H9 (cell line): Measurements from ENCODE around the gene PRR3. TPM values are rescaled to one million over a fixed set of nuclear protein-coding genes. Genes with fewer than 3 reads are reported as not detected.

ENCODE experiments used
- DNase-seq: peaks from one replicate; pipeline ENCODE4 v3.0.0-alpha.2; 2017
- H2AFZ ChIP-seq: one replicate; pipeline ENCODE4 v1.6.1; 2013; ENCODE audit warnings: mild to moderate bottlenecking, low read length, control low read depth, moderate library complexity
- H2AK5ac ChIP-seq: 2 replicates; pipeline ENCODE4 v1.6.1; 2013; ENCODE audit warnings: low read length, control low read depth, mixed read lengths; ENCODE audit not compliant: insufficient read length
- H2BK120ac ChIP-seq: one replicate; pipeline ENCODE4 v1.6.1; 2013; ENCODE audit warnings: low read depth, mild to moderate bottlenecking, low read length, control low read depth, inconsistent platforms; ENCODE audit not compliant: poor library complexity, severe bottlenecking
- H2BK12ac ChIP-seq: 2 replicates; pipeline ENCODE4 v1.6.1; 2013; ENCODE audit warnings: low read length, control low read depth, mixed read lengths, low read depth; ENCODE audit not compliant: insufficient read length
- H2BK15ac ChIP-seq: 2 replicates; pipeline ENCODE4 v1.6.1; 2013; ENCODE audit warnings: low read depth, low read length, control low read depth
- H2BK20ac ChIP-seq: one replicate; pipeline ENCODE4 v1.6.1; 2013; ENCODE audit warnings: low read depth, mild to moderate bottlenecking, low read length, control low read depth, inconsistent platforms; ENCODE audit not compliant: poor library complexity, severe bottlenecking
- H2BK5ac ChIP-seq: 2 replicates; pipeline ENCODE4 v1.6.1; 2013; ENCODE audit warnings: low read length, control low read depth, mixed read lengths; ENCODE audit not compliant: insufficient read length
- H3K14ac ChIP-seq: 2 replicates; pipeline ENCODE4 v1.6.1; 2013; ENCODE audit warnings: low read length, control low read depth; ENCODE audit not compliant: insufficient read depth
- H3K18ac ChIP-seq: 2 replicates; pipeline ENCODE4 v1.6.1; 2013; ENCODE audit warnings: low read depth, mild to moderate bottlenecking, mixed read lengths, low read length, control low read depth; ENCODE audit not compliant: insufficient read length
- H3K23ac ChIP-seq: 2 replicates; pipeline ENCODE4 v1.6.1; 2013; ENCODE audit warnings: low read length, control low read depth, mixed read lengths, low read depth; ENCODE audit not compliant: insufficient read length
- H3K23me2 ChIP-seq: 2 replicates; pipeline ENCODE4 v1.6.1; 2013; ENCODE audit warnings: low read depth, mild to moderate bottlenecking, mixed read lengths, low read length, control low read depth; ENCODE audit not compliant: insufficient read length, poor library complexity, severe bottlenecking
- H3K27ac ChIP-seq: 2 replicates; pipeline ENCODE4 v1.5.1; 2013; ENCODE audit warnings: low read length, control low read depth, mixed read lengths, low read depth; ENCODE audit not compliant: insufficient read length
- H3K27me3 ChIP-seq: 2 replicates; pipeline ENCODE4 v1.6.1; 2013; ENCODE audit warnings: low read length, control low read depth, inconsistent platforms; ENCODE audit not compliant: insufficient read depth
- H3K4ac ChIP-seq: 2 replicates; pipeline ENCODE4 v1.6.1; 2013; ENCODE audit warnings: low read depth, mild to moderate bottlenecking, control low read depth, inconsistent platforms, low read length, moderate library complexity
- H3K4me1 ChIP-seq: 2 replicates; pipeline ENCODE4 v1.6.1; 2013; ENCODE audit warnings: low read length, control low read depth, inconsistent platforms; ENCODE audit not compliant: insufficient read depth
- H3K4me2 ChIP-seq: 2 replicates; pipeline ENCODE4 v1.6.1; 2013; ENCODE audit warnings: low read length, control low read depth, mixed read lengths; ENCODE audit not compliant: insufficient read length, insufficient read depth
- H3K56ac ChIP-seq: 2 replicates; pipeline ENCODE4 v1.6.1; 2013; ENCODE audit warnings: low read depth, mild to moderate bottlenecking, mixed read lengths, low read length, control low read depth; ENCODE audit not compliant: insufficient read length
- H3K79me1 ChIP-seq: 2 replicates; pipeline ENCODE4 v1.6.1; 2013; ENCODE audit warnings: low read depth, mild to moderate bottlenecking, moderate library complexity, low read length, control low read depth, inconsistent platforms; ENCODE audit not compliant: insufficient read depth, poor library complexity, severe bottlenecking
- H3K79me2 ChIP-seq: 2 replicates; pipeline ENCODE4 v1.6.1; 2013; ENCODE audit warnings: low read length, control low read depth, inconsistent platforms; ENCODE audit not compliant: insufficient read depth
- H3K9ac ChIP-seq: 2 replicates; pipeline ENCODE4 v1.6.1; 2013; ENCODE audit warnings: low read length, control low read depth, mixed read lengths; ENCODE audit not compliant: insufficient read length; ENCODE audit errors: extremely low read depth
- H3K9me3 ChIP-seq: one replicate; pipeline ENCODE4 v1.6.1; 2013; ENCODE audit warnings: low read depth, low read length, inconsistent platforms; ENCODE audit not compliant: control insufficient read depth
- H3T11ph ChIP-seq: one replicate; pipeline ENCODE4 v1.6.1; 2013; ENCODE audit warnings: mild to moderate bottlenecking, low read length, control low read depth, inconsistent platforms
- H4K20me1 ChIP-seq: one replicate; pipeline ENCODE4 v1.6.1; 2013; ENCODE audit not compliant: control insufficient read depth, insufficient read length, insufficient read depth
- H4K5ac ChIP-seq: 2 replicates; pipeline ENCODE4 v1.6.1; 2013; ENCODE audit warnings: low read depth, mild to moderate bottlenecking, mixed read lengths, low read length, control low read depth; ENCODE audit not compliant: insufficient read length
- H4K8ac ChIP-seq: replicated peaks from 2 replicates; pipeline ENCODE4 v1.6.1; 2013; ENCODE audit warnings: low read length, control low read depth, mixed read lengths, low read depth; ENCODE audit not compliant: insufficient read length
- H4K91ac ChIP-seq: 2 replicates; pipeline ENCODE4 v1.6.1; 2013; ENCODE audit warnings: low read depth, mild to moderate bottlenecking, moderate library complexity, mixed read lengths, low read length, control low read depth; ENCODE audit not compliant: insufficient read length
- H3K27ac Mint-ChIP-seq, 3 experiments: 2 replicates in 2 of 3; 3 replicates in 1 of 3; pipeline ENCODE4 v1.8.0; 2020 to 2021; ENCODE audit warnings: mixed read lengths in 3 of 3, mild to moderate bottlenecking in 1 of 3, moderate library complexity in 1 of 3
- H3K27me3 Mint-ChIP-seq: 2 replicates; pipeline ENCODE4 v1.8.0; 2021; ENCODE audit warnings: low read depth, mild to moderate bottlenecking, moderate library complexity, mixed read lengths
- H3K36me3 Mint-ChIP-seq, 3 experiments: 2 replicates in 2 of 3; 3 replicates in 1 of 3; pipeline ENCODE4 v1.8.0; 2020 to 2021; ENCODE audit warnings: low read depth in 3 of 3, mixed read lengths in 3 of 3; ENCODE audit not compliant: insufficient read depth in 1 of 3
- H3K4me1 Mint-ChIP-seq, 2 experiments: 2 replicates each; pipeline ENCODE4 v1.8.0; 2020; ENCODE audit warnings: mixed read lengths in 2 of 2
- H3K4me3 Mint-ChIP-seq, 2 experiments: 2 replicates in 1 of 2; 3 replicates in 1 of 2; pipeline ENCODE4 v1.8.0; 2020 to 2021; ENCODE audit warnings: mild to moderate bottlenecking in 2 of 2, mixed read lengths in 2 of 2, moderate library complexity in 1 of 2
- H3K9me3 Mint-ChIP-seq, 2 experiments: 2 replicates in 1 of 2; 3 replicates in 1 of 2; pipeline ENCODE4 v1.8.0; 2020; ENCODE audit warnings: mild to moderate bottlenecking in 2 of 2, mixed read lengths in 2 of 2, moderate library complexity in 1 of 2
- CTCF ChIP-seq: fragments of 200-600 bp; sonication (generic); conservative IDR thresholded peaks from 3 replicates; pipeline ENCODE4 v1.8.0; 2021; ENCODE audit warnings: antibody characterized with exemption, mild to moderate bottlenecking
- WGBS: extraction: QIAGEN DNeasy Blood & Tissue Kit; methylation state at CpG from one replicate; pipeline ENCODE4 v1.1.7; 2013; ENCODE audit warnings: missing lambda C conversion rate, low lambda C conversion rate, mixed read lengths; ENCODE audit not compliant: insufficient read length; ENCODE audit errors: extremely low coverage; 5-methylcytosine and 5-hydroxymethylcytosine counted together
- microRNA-seq: library from miRNA; unstranded; fragments of <30 nt; microRNA quantifications from one replicate; pipeline ENCODE4, GENCODE V29; 2020; ENCODE audit warnings: borderline microRNAs expressed
- total RNA-seq: library from RNA; stranded (reverse); gene quantifications from 2 replicates; pipeline ENCODE4 v1.2.1, GENCODE V29; 2021

The PRR3 gene
- total RNA-seq, 1 experiment from 2014 or later: 17.0 TPM

- no peaks in the 10 kb centered on the region for H3K79me1 ChIP-seq
- H4K91ac ChIP-seq: no peak overlapping the region
- no peak for TF ChIP-seq CTCF
- H3K9me3 Mint-ChIP-seq: peaks cover 8 to 12% of the 10 kb centered on the region in 2 experiments; a peak in 3 of 5 replicates
- no peak overlapping the region for H3K18ac ChIP-seq
- no peak overlapping the region for H2BK5ac ChIP-seq
- H2AFZ ChIP-seq: no peak overlapping the region
- no peak overlapping the region for H2BK20ac ChIP-seq
- H3K56ac ChIP-seq: no peak overlapping the region
- no peak for DNase-seq
- H3K4me2 ChIP-seq: no peak overlapping the region
- no peak overlapping the region for H4K5ac ChIP-seq
- no peak overlapping the region for H3K27ac ChIP-seq
- no peak overlapping the region for H3K4ac ChIP-seq
- peak overlapping the region in 2 of 3 experiments; percentile 48 to 85; a peak in 2 of 7 replicates for H3K27ac Mint-ChIP-seq
- H3K4me3 Mint-ChIP-seq: peak overlapping the region; percentile 27 to 28; a peak in 2 of 5 replicates
- no peak overlapping the region for H2AK5ac ChIP-seq
- no peaks in the 10 kb centered on the region for H4K20me1 ChIP-seq
- peaks cover 15% of the 10 kb centered on the region for H3K23me2 ChIP-seq
- peaks cover 2% of the 10 kb centered on the region; the same call in 1 of the 2 replicates for H3K79me2 ChIP-seq
- no peak overlapping the region for H3K23ac ChIP-seq
- no peak overlapping the region for H4K8ac ChIP-seq
- peaks cover 39 to 78% (median 62%) of the 10 kb centered on the region in 3 experiments for H3K36me3 Mint-ChIP-seq
- no peak overlapping the region for H2BK15ac ChIP-seq
- H2BK120ac ChIP-seq: no peak overlapping the region
- no CpG with 5 or more reads among the region's 6 CpGs for WGBS
- no peak overlapping the region for H3T11ph ChIP-seq
- H3K4me1 Mint-ChIP-seq: peaks cover 31 to 39% of the 10 kb centered on the region in 2 experiments
- H3K27me3 ChIP-seq: no peaks in the 10 kb centered on the region
- H3K27me3 Mint-ChIP-seq: no peaks in the 10 kb centered on the region; the same call in 1 of the 2 replicates
- H3K9me3 ChIP-seq: no peaks in the 10 kb centered on the region
- H3K9ac ChIP-seq: no peak overlapping the region
- no peak overlapping the region for H3K14ac ChIP-seq
- H3K4me1 ChIP-seq: peaks cover 4% of the 10 kb centered on the region; the same call in 1 of the 2 replicates
- no peak overlapping the region for H2BK12ac ChIP-seq
Measured at GRCh38 chr6:30612687-30613248, 55.7 kb downstream of the PRR3 start.

Small RNA genes within 50 kb of the gene (microRNA-seq; reads per million reads assigned to microRNA genes)
- gene MIR877: 53.2 reads per million, percentile 66 among the genes with 10 or more reads in this experiment

Other genes with a start within 250 kb of the PRR3 start
- 26.2 and 26.8 TPM in 2 replicates for gene TRIM39, start 230.4 kb upstream of the PRR3 start, total RNA-seq
- 62.2 and 64.0 TPM in 2 replicates for gene RPP21, start 212.1 kb upstream of the PRR3 start, total RNA-seq
- 24.2 and 28.1 TPM in 2 replicates for gene HLA-E, start 67.8 kb upstream of the PRR3 start, total RNA-seq
- 79.7 and 83.5 TPM in 2 replicates for gene GNL1, start 806 bp upstream of the PRR3 start, total RNA-seq
- 118 TPM in 2 replicates for gene ABCF1, start 14.1 kb downstream of the PRR3 start, total RNA-seq
- gene PPP1R10, start 59.9 kb downstream of the PRR3 start, total RNA-seq: 123 and 126 TPM in 2 replicates
- gene MRPS18B, start 60.5 kb downstream of the PRR3 start, total RNA-seq: 49.7 and 54.0 TPM in 2 replicates
- 19.6 and 20.1 TPM in 2 replicates for gene ATAT1, start 69.6 kb downstream of the PRR3 start, total RNA-seq
- 22.2 and 23.9 TPM in 2 replicates for gene C6orf136, start 89.8 kb downstream of the PRR3 start, total RNA-seq
- gene DHX16, start 115.7 kb downstream of the PRR3 start, total RNA-seq: 34.5 and 34.8 TPM in 2 replicates
- gene PPP1R18, start 129.3 kb downstream of the PRR3 start, total RNA-seq: 26.4 and 28.0 TPM in 2 replicates
- gene NRM, start 133.7 kb downstream of the PRR3 start, total RNA-seq: 34.9 and 36.5 TPM in 2 replicates
- gene MDC1, start 160.0 kb downstream of the PRR3 start, total RNA-seq: 72.2 and 77.6 TPM in 2 replicates
- 1,719 and 1,734 TPM in 2 replicates for gene TUBB, start 163.1 kb downstream of the PRR3 start, total RNA-seq
- 107 and 111 TPM in 2 replicates for gene FLOT1, start 185.4 kb downstream of the PRR3 start, total RNA-seq
- gene IER3, start 187.3 kb downstream of the PRR3 start, total RNA-seq: 42.9 and 43.5 TPM in 2 replicates